ENCODE data around the gene AMOTL1.
"Not testable (repeated sequence)": the region's sequence is repeated elsewhere in the genome, so short reads cannot be mapped to it uniquely, and the experiment has no call there.

Gene AMOTL1

DNA sequence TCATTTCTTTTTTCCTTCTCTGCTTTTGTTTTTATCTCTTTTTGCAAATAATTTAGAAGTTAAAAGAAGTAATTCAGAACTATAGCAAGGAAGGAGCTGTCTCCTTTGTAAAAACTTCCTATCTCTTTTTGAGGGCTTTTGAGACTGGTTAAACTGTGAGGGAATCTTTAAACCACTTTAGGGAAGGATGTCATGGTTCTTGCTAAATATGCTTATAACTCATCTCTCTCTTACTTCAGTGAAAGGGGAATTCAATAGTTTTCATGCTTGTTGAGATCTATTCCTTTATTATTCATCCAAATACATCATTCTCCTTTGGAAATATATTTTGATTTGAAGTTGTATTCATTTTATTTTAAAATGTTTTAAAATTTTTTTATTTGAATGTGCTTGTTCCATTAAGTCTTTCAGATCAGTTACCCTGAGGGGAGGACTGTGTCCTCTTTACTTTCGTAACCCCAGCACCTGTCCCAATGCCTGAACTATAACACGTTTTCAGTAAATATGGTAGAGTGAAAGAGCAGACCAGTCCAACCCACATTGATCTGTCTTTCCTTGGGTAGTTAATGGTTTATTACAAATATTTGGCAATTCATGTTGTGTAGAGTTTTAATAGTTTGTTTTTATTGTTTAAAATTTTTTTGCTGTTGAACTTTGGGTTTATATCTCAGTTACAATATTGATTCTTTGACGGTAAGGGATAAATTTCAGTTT is 27.5 kb downstream of the AMOTL1 start:
- no peak for DNase-seq

DNA sequence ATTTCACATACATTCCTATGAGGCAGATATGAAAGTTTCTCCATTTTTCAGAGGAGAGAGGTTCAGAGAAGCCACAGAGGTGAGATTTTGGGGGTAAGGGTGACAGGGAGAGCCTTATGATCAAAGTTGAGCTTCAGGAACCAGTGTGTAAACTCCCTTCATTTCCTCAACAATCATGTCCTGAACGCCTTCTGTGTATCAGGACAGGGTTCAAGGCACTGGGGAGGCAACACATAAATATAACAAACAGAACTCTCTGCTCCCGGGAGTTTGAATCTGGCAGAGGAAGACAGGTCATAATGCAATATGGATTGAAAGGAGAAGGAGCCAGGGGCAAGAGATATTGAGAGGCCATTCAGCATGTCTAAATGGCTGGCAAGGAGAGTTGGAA is 28.0 kb downstream of the AMOTL1 start:
- no peak for DNase-seq

DNA sequence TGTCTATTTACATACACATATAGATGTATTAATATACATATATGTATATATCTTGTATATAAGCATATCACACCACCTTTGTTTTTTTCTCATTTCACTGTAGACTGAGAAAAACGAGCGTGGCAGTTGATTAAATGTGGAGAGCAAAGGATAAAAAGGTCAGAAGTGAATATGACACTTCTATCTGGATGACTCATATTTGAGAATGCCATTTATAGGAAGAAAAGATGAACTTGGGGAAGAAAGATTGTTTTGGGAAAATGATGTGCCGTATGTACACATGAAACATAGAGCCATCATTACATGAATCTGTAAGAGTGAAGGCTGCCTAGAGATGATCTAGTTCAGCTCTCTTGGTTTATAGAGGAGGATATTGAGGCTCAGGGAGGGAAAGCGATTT is 28.7 kb downstream of the AMOTL1 start:
- no peak for DNase-seq

DNA sequence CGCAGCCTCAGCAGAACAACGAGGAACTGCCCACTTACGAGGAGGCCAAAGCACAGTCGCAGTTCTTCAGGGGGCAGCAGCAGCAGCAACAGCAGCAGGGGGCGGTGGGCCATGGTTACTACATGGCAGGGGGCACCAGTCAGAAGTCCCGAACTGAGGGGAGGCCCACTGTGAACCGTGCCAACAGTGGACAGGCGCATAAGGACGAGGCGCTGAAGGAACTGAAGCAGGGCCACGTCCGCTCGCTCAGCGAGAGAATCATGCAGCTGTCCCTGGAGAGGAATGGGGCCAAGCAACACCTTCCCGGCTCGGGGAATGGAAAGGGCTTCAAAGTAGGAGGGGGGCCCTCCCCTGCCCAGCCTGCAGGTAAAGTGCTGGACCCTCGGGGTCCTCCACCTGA is 31.6 kb downstream of the AMOTL1 start:
- no peak for DNase-seq

DNA sequence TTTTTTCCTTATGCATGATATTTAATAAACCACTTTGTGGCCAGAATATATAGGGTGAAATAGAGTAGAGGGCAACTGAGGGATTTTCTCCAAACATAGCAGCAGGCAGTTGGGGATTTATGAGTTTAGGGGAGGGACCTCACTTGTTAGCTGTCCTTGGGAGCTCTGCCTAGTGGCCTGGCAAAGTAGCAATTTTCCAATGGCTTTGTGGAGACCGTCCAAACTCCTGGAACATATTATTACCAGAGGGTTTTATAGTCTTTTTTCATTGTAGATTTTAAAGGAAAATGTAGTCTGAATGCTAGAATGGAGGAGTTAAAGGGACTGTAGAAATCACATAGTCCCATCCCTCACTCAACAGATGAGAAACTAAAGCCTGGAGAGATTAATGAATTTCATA is 32.3 kb downstream of the AMOTL1 start:
- DNase-seq = no peak

DNA sequence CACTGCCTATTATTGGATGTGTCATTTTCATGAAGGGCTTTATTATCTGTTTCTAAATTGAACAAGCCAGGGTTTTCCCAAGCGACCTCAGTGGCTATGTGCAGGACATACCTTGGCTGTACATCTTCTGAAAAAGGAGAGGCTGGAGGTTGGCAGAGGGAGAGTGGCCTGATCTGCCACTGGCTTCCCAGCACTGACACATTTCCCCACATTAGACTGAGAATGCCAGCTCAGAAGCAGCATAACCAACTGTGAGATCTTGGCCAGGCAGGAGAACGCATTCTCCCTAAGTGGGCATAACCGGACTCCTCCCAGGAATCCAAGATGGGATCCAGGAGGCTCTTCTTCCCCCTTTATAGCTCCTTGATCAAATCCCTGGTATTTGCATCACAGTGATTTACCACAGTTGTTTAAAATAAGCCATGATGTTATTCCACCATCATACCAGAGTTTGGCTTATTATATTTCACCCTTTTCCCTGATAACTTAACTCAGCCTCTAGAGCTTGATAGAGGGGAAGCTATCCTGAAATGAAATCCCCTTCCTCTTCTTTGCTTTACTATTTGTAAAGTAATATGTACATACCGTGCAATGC is 33.8 kb downstream of the AMOTL1 start:
- DNase-seq = no peak

DNA sequence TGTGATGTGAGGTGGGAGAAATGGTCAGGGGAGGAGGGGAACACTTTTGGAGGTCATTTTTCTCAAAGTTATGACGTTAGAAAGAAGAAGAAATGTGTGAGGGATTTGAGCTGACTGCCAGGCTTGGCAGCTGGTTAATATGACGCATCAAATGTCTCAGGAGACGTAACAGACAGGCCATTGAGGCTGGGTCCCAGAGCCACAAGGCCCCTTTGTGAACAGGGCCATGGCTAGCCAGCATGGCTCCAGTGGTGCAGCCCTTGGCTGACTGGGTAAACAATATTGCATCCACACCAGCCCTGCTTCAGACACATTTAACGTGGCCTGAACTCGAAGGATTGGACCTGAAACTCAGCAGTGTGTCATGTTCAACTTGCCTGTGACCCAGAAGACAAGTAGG is 34.3 kb downstream of the AMOTL1 start:
- DNase-seq = no peak

DNA sequence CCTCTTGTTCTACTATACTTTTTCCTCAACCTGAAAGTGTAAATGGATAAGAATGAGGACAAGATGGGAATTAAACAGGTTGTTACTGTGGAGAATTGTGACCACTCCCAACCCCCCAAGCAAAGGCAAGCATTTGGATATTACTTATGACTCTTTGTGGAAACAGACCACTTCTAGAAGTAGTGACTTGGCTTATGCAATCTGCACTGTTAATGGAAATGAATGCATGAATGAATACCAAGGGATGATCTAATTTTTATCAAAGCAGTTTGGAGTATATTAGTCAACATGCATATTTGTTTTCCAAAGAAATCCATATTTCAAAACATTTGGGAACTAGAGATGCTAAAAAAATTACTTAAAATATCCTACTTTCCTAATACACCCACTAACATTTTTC is 35.3 kb downstream of the AMOTL1 start:
- DNase-seq = no peak

DNA sequence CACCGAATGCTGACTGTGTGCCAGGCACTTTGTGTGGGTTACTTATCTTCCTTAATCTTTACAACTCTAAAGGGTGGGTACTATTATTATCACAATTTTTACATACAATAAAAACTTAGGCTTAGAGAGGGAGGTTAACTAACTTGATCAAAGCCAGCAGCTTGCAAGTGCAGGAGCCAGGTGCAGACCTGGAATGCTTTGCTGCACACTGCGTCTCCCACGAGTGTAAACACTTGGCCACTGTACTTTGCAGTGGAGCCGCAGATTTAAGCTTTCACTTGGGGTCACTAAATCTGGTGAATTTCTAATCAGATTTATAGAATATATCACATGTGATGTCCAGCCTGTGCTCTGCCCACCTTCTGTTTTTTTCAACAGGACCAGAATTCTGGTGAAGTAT is 36.7 kb downstream of the AMOTL1 start:
- DNase-seq = no peak

DNA sequence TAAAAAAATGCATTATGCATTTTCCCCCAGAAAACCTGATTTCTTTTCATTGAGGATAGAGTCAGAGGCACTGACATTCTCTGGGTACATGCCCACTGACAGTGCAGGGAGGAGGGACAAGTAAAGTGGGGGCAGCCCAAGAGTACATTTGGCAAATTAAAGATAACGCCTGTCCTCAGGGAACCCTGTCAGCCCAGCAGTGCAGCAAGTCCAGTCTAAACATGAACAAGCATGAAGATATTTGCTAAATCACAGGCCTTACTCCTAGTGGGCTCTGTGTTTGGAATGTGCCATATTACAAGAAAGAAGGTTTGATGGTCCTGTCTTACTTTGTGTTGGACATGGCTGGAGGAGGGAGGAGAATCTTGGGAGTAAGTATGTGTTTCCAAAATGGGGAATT is 37.9 kb downstream of the AMOTL1 start:
- DNase-seq = no peak

DNA sequence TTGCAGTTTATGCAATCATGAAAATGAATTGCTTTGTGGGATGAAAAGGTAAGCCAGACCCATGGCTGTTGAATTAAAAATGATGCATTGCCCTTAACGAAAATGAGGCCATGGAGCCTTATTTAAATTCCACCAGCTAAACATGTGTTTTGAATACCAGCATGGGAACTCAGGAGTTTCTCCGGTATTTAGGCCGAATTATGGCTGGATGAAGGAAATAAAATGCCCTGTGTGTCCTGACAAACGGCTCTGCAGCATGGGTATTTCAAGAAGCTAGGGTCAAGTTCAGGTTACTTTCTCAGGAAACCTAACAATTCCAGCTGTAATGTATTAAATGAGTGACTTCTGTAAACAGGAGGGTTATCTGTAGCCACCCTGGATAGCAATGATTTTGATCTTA is 38.3 kb downstream of the AMOTL1 start:
- no peak for DNase-seq

DNA sequence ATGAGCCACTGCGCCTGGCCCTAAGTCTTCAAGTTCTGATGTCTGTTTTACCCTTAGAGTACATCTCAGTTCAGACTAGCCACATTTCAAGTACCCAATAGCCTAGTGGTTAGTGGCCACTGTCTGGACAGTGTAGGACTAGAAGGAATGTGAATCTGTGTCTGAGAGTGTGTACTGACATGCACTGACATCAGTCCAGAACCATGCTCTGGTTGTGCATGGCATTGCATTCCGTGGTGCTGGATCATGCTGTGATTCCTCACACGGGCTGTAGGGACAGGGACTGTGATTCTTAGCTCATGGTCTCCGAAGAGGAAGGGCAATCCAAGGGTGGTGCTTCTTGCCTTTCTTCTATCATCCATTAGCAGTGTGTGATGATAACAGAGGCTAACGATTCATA is 41.1 kb downstream of the AMOTL1 start:
- no peak for DNase-seq

DNA sequence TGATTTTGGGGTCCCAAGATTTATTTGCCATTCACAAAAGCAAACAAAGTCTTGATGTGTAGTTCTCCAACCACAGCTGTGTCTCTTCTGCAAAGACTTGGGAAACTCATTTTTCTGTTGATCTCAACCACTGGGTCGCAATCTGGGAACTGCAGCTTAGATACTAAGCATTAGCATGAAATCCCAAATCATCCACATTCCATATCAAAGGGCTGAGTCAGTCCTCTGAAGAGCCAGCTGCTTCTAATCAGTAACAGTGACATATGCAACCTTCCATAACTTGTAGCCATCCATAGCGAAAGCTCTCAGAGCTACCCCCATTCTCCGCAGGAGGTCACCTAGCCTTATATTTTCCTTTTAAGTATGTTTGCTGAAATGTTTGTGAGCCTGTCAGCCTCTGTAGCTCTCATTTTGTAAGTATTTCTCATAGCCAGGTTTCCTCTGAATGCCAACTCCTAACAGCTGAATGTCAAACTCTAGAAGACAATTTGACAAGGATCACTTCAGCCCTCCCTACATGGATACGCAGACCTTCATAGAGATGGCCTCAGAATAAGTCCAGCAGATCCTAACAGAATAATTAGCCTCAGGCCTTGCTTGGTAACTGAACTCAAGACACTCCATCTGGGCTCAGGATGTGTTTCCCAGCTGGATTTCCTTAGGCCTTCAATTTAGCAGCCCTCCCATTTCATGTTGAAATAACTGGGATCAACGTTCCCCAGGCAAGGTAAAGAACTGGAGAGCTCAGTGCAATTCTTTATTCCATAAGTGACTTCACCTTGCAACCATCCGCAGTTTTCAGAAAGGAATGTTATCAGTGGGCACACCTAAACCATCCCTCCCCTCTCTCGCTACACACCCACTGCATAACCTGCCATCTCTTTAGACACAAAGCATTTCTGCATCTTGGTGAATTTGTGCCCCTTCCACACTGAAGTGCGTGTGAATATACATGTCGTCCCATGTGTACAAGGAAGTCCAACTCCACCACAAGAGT is 44.9 kb downstream of the AMOTL1 start:
- DNase-seq = not testable (repeated sequence)

DNA sequence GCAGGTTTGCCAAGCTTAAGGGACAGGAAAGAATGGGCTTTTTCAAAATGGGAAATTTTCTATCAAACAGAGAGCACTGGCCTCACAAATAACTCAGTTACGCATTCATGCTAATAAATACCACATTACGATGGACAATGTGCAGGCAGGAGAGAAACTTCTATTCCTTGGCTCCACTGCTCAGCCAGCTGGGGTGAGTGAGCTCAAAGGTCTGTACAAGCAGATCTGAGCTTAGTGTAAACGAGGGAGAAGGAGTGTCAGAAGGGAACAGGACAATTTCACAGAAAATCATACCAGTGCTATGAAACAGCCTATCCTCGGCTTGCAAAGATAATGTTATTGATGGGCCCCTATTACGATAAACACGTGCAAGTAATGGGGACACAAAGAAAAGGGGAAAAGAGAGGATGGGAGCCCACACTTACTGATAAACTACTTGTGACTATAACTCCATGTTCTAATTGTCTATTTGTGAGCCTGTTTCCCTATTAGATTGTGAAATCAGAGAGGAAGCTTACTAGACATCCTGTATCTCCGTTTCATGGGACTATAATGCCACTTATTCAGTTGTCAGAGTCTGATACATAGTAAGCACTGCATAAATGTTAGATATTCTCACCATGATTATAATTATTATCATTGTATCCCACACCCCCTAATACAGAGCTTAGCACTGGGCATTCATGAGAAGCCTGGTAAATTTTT is 46.3 kb downstream of the AMOTL1 start:
- DNase-seq = no peak

DNA sequence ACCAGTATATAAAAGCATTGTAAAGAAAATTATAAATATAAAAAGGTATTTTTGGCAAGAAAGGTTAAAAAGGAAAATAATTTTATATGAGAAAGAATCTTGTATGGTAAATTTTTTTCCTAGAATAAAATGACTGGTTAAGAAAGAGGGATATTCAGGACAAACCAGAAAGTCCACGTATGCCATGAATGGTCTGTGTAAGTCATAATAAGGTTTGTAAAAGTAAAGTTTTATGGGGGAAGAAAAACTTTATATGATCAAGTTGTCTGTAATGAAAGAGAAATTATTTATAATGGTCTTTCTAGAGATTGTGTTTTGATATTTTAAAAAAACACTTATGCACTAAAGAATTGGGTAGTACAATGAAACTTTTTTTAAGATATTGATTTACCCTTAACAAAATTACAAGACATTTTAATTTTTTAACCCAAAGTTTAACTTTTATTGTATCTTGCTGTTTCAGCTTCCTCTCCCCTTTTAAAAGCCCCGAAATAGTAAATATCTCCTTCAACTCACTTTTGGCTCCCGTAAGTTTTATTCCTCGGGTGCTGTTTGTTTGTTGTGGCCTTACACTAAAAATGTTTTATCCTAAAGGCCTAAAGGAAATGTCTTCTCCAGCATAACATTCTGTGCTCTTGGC is 47.7 kb downstream of the AMOTL1 start:
- no peak for DNase-seq

DNA sequence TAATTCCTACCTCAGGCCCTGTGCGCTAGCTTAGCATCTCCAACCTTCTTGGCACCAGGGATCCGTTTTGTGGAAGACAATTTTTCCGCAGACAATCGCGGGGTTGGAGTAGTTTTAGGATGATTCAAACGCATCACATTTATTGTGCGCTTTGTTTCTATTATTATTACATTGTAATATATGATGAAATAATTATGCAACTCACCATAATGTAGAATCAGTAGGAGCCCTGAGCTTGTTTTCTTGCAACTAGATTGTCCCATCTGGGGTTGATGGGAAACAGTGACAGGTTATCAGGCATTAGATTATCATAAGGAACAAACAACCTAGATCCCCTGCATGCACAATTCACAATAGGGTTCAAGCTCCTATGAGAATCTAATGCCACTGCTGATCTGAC is 52.3 kb downstream of the AMOTL1 start:
- no peak for DNase-seq

DNA sequence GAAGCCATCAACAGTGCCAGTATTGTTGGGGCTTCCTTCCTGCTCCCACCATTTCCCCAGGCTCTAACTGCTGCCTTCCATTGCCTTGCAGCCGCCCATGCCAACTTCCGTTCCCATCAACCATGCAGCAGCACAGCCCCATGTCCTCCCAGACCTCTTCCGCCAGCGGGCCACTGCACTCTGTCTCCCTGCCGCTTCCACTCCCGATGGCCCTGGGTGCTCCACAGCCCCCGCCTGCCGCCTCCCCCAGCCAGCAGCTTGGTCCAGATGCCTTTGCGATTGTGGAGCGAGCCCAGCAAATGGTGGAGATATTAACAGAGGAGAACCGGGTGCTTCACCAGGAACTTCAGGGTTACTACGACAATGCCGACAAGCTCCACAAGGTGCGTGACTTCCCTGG is 53.3 kb downstream of the AMOTL1 start:
- no peak for DNase-seq

DNA sequence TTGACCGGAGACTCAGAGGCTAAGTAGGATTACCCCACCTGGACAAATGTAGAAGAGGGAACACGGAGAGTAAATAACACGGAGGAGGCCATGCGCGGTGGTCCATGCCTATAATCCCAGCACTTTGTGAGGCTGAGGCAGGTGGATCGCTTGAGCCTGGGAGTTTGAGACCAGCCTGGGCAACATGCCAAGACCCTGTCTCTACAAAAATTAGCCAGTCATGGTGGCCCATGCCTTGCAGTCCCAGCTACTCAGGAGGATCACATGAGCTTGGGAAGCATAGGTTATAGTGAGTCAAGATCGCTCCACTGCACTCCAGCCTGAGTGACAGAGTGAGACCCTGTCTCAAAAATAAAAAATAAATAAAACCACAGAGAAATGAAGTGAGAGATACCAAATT is 53.9 kb downstream of the AMOTL1 start:
- no peak for DNase-seq

DNA sequence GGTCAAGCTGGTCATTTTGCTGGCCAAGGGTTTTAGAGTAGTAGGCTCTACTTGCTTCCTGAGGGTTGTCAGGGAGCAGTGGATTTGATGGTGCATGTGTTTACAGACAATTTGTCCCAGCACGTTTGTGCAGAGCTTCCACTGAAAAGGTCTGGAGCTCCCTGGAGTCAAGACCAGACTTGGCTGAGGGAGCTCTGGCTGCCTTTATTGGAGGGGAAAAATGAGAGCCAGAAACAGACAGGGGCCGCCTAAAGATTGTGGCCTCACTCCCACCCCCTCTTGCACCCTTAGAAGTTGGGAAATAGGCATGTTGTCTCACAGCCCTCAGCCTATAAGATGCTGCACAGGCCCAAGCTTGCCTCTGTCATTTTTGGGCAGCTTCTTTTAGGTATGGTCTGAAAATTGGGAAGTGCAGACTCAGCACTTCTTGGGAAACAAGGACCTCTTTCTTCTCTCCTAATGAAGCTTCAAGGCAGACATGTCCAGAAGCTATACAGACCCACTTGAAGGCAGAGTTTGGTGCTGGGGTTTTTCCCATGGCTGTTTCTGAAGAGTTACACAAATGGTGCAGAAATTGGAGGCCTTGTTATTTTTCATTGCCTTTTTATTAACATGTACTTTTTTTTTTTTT is 55.1 kb downstream of the AMOTL1 start:
- DNase-seq = no peak

DNA sequence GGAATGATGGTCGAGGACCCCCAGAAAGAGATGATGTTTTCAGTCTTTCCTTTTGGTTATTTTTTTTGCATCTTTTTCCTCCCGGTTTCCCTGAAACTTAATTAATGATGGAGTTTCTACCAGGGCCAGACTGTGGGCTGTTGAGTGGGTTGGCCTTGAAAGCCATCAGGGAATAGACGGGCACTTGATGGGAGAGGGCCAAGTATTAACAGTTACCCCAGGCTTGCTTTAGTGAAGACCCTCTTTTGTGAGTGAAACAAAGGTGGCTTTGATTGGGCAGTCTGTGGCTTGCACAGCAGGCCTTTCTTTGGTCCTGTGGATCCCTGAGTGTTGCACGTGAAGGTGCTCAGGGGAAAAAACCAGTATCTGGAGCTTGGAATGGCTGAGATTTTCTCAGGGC is 56.9 kb downstream of the AMOTL1 start:
- no peak for DNase-seq

DNA sequence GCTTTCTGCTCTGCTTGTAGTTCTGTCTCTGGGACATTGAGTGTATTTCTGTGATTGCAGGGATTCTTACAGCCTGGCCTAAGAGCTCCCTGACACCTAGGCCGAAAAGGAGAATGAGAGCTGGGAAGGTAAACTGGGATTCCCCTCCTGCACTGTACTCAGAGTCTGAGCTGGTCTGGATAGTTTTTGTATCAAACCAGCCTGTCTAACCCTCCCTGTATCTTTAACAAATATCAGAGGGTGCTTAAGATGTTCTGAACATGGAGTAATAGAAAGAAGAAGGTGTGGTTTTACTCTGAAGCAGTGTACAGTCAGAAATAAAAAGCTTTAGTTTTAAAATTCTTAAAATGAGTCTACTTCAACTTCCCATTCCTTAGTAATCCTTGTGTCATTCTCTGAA is 57.3 kb downstream of the AMOTL1 start:
- no peak for DNase-seq

DNA sequence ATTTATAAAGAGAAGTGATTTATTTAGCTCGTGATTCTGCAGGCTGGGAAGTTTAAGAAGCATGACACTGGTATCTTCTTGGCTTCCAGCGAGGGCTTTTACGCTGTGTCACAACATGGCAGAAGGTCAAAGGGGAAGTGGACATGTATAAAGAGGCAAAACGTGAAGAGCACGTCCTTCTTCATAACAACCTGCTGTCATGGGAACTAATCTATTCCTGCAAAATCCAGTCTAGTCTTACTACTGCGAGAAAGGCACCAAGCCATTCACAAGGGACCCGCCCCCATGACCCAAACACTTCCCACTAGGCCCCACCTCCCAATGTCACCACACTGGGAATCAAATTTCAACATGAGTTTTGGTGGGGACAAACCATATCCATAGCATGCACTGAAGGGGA is 58.3 kb downstream of the AMOTL1 start:
- DNase-seq = no peak

Measured in NCI-H2107 (cell line).